Peyer's patch (tissue), 4 donors: ENCODE results near the gene LOXHD1.

ENCODE experiments used
- POLR2A ChIP-seq, 2 donors: fragments of 450-650 bp; IDR thresholded peaks; one replicate each; pipeline ENCODE4 v1.5.1; 2017; ENCODE audit warnings: antibody characterized with exemption in 2 of 2, mild to moderate bottlenecking in 2 of 2, moderate library complexity in 2 of 2
- TF ChIP-seq, protein P1 (sequence below), 6 experiments: fragments of 450-650 bp in 4 of 6; fragments of 200-600 bp in 2 of 6; sonication (generic) in 1 of 6; IDR thresholded peaks; one replicate each; pipeline ENCODE4 v1.5.1; 2017 to 2019; ENCODE audit warnings: antibody characterized with exemption in 6 of 6, mild to moderate bottlenecking in 3 of 6, moderate library complexity in 1 of 6

- TF ChIP-seq, protein P1, sequence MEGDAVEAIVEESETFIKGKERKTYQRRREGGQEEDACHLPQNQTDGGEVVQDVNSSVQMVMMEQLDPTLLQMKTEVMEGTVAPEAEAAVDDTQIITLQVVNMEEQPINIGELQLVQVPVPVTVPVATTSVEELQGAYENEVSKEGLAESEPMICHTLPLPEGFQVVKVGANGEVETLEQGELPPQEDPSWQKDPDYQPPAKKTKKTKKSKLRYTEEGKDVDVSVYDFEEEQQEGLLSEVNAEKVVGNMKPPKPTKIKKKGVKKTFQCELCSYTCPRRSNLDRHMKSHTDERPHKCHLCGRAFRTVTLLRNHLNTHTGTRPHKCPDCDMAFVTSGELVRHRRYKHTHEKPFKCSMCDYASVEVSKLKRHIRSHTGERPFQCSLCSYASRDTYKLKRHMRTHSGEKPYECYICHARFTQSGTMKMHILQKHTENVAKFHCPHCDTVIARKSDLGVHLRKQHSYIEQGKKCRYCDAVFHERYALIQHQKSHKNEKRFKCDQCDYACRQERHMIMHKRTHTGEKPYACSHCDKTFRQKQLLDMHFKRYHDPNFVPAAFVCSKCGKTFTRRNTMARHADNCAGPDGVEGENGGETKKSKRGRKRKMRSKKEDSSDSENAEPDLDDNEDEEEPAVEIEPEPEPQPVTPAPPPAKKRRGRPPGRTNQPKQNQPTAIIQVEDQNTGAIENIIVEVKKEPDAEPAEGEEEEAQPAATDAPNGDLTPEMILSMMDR (IDR thresholded peaks at IDR 0.05) = no peak
- no peak for TF ChIP-seq POLR2A (IDR thresholded peaks at IDR 0.05)
Observed at GRCh38 chr18:46581648-46582047, 75.4 kb downstream of the LOXHD1 start.
